Mesenchymal stem cell (in vitro differentiated cells and primary cell): ENCODE results near the gene KCNIP4.

Source experiments
- DNase-seq: peaks from one replicate; pipeline ENCODE4 v3.0.0-alpha.2; 2013
- H2AFZ ChIP-seq: one replicate; pipeline ENCODE4 v1.6.1; 2013; ENCODE audit warnings: low read depth, mild to moderate bottlenecking, control low read depth, inconsistent platforms, low read length, moderate library complexity
- H2AK5ac ChIP-seq: 2 replicates; pipeline ENCODE4 v1.6.1; 2013; ENCODE audit warnings: low read length, moderate library complexity, mild to moderate bottlenecking, inconsistent platforms; ENCODE audit not compliant: severe bottlenecking
- H2BK120ac ChIP-seq: one replicate; pipeline ENCODE4 v1.6.1; 2013; ENCODE audit warnings: low read depth, mild to moderate bottlenecking, inconsistent platforms, low read length, moderate library complexity
- H2BK12ac ChIP-seq, 2 experiments: one replicate each; pipeline ENCODE4 v1.6.1; 2013; ENCODE audit warnings: inconsistent platforms in 2 of 2, low read length in 2 of 2, mild to moderate bottlenecking in 2 of 2, moderate library complexity in 2 of 2, control low read depth in 1 of 2
- H2BK15ac ChIP-seq: one replicate; pipeline ENCODE4 v1.6.1; 2013; ENCODE audit warnings: mild to moderate bottlenecking, low read depth, inconsistent platforms; ENCODE audit not compliant: poor library complexity, severe bottlenecking
- H2BK5ac ChIP-seq: 2 replicates; pipeline ENCODE4 v1.6.1; 2013; ENCODE audit warnings: low read depth, mild to moderate bottlenecking, low read length, control low read depth, inconsistent platforms; ENCODE audit not compliant: poor library complexity, severe bottlenecking
- H3K14ac ChIP-seq, 2 experiments: one replicate each; pipeline ENCODE4 v1.6.1; 2013; ENCODE audit warnings: inconsistent platforms in 2 of 2, low read length in 2 of 2, control low read depth in 1 of 2, mild to moderate bottlenecking in 1 of 2, moderate library complexity in 1 of 2
- H3K18ac ChIP-seq, 2 experiments: one replicate each; pipeline ENCODE4 v1.6.1; 2013; ENCODE audit warnings: inconsistent platforms in 2 of 2, low read length in 2 of 2, control low read depth in 1 of 2, low read depth in 1 of 2, mild to moderate bottlenecking in 1 of 2
- H3K23ac ChIP-seq, 2 experiments: one replicate each; pipeline ENCODE4 v1.6.1; 2013; ENCODE audit warnings: inconsistent platforms in 2 of 2, low read length in 2 of 2, mild to moderate bottlenecking in 2 of 2, moderate library complexity in 2 of 2, control low read depth in 1 of 2
- H3K27ac ChIP-seq: 2 replicates; pipeline ENCODE4 v1.5.1; 2013; ENCODE audit warnings: mild to moderate bottlenecking, moderate library complexity, low read length, control low read depth, inconsistent platforms; ENCODE audit not compliant: poor library complexity, severe bottlenecking
- H3K27me3 ChIP-seq, 2 experiments: 2 replicates each; pipeline versions ENCODE4 v1.6.1 to v1.7.0; 2013; ENCODE audit warnings: low read length in 2 of 2, mild to moderate bottlenecking in 2 of 2, moderate library complexity in 2 of 2, control low read depth in 1 of 2, inconsistent platforms in 1 of 2; ENCODE audit not compliant: control insufficient read depth in 1 of 2, insufficient read depth in 1 of 2
- H3K36me3 ChIP-seq, 2 experiments: 2 replicates each; pipeline versions ENCODE4 v1.6.1 to v1.7.0; 2013; ENCODE audit warnings: low read length in 2 of 2, control low read depth in 1 of 2, inconsistent platforms in 1 of 2, low read depth in 1 of 2, mild to moderate bottlenecking in 1 of 2; ENCODE audit not compliant: insufficient read depth in 2 of 2, control insufficient read depth in 1 of 2
- H3K4ac ChIP-seq, 2 experiments: one replicate each; pipeline ENCODE4 v1.6.1; 2013; ENCODE audit warnings: inconsistent platforms in 2 of 2, low read length in 2 of 2, mild to moderate bottlenecking in 2 of 2, moderate library complexity in 2 of 2, control low read depth in 1 of 2, low read depth in 1 of 2
- H3K4me1 ChIP-seq: 2 replicates; pipeline ENCODE4 v1.6.1; 2013; ENCODE audit warnings: low read depth, low read length, control low read depth; ENCODE audit not compliant: control insufficient read depth, insufficient read depth
- H3K4me2 ChIP-seq: 2 replicates; pipeline ENCODE4 v1.6.1; 2013; ENCODE audit warnings: low read length, mild to moderate bottlenecking, inconsistent platforms; ENCODE audit not compliant: poor library complexity, severe bottlenecking
- H3K4me3 ChIP-seq, 2 experiments: 2 replicates each; pipeline versions ENCODE4 v1.5.1 to v1.7.0; 2013; ENCODE audit warnings: low read length in 2 of 2, mild to moderate bottlenecking in 2 of 2, control low read depth in 1 of 2, low read depth in 1 of 2; ENCODE audit not compliant: insufficient read depth in 1 of 2
- H3K79me1 ChIP-seq: replicated peaks from 2 replicates; pipeline ENCODE4 v1.6.1; 2013; ENCODE audit warnings: mild to moderate bottlenecking, control low read depth, low read length, inconsistent platforms; ENCODE audit not compliant: poor library complexity, severe bottlenecking
- H3K9ac ChIP-seq: 2 replicates; pipeline ENCODE4 v1.7.0; 2013; ENCODE audit warnings: mild to moderate bottlenecking, low read length, moderate library complexity
- H3K9me3 ChIP-seq: 2 replicates; pipeline ENCODE4 v1.7.0; 2013; ENCODE audit warnings: mild to moderate bottlenecking, low read length; ENCODE audit not compliant: control insufficient read depth
- H4K8ac ChIP-seq: one replicate; pipeline ENCODE4 v1.6.1; 2013; ENCODE audit warnings: inconsistent platforms, mild to moderate bottlenecking, low read length, moderate library complexity
- H4K91ac ChIP-seq: one replicate; pipeline ENCODE4 v1.6.1; 2013; ENCODE audit warnings: mild to moderate bottlenecking, low read length, inconsistent platforms
- WGBS: methylation state at CpG from one replicate; pipeline ENCODE4 v1.1.7; 2013; ENCODE audit warnings: mixed read lengths; 5-methylcytosine and 5-hydroxymethylcytosine counted together

Gene KCNIP4

GRCh38 chr4:20778896-20779295 lies 1169.7 kb downstream of the KCNIP4 start:
- no peak overlapping the region for H3K4ac ChIP-seq
- no peak overlapping the region for H4K91ac ChIP-seq
- no peak overlapping the region for H4K8ac ChIP-seq
- no peak overlapping the region for H2AK5ac ChIP-seq
- no peak for DNase-seq
- H3K14ac ChIP-seq, result no peak overlapping the region
- H3K18ac ChIP-seq, result no peak overlapping the region
- no peaks in the 10 kb centered on the region for H3K4me1 ChIP-seq
- no peak overlapping the region for H2BK15ac ChIP-seq
- H3K9me3 ChIP-seq, result peaks cover 13% of the 10 kb centered on the region
- H2BK120ac ChIP-seq, result no peak overlapping the region
- no peak overlapping the region for H3K27ac ChIP-seq
- 84% methylated on average over 1 of the region's 1 CpG for WGBS
- no peak overlapping the region for H3K4me2 ChIP-seq
- H2BK12ac ChIP-seq, result no peak overlapping the region
- no peaks in the 10 kb centered on the region for H3K79me1 ChIP-seq
- no peak overlapping the region for H3K23ac ChIP-seq
- H2BK5ac ChIP-seq, result no peak overlapping the region
- no peaks in the 10 kb centered on the region for H3K36me3 ChIP-seq
- H3K9ac ChIP-seq, result no peak overlapping the region
- H3K27me3 ChIP-seq, result no peaks in the 10 kb centered on the region
- no peak overlapping the region for H2AFZ ChIP-seq
- no peak overlapping the region for H3K4me3 ChIP-seq

GRCh38 chr4:20773144-20773997 lies 1175.2 kb downstream of the KCNIP4 start:
- Histone ChIP-seq H2BK12ac (peak overlapping the region in 1 of 2 experiments; percentile 15), H3K18ac (no peak overlapping the region), H3K9me3 (no peaks in the 10 kb centered on the region), H3K27ac (no peak overlapping the region), H2BK15ac (no peak overlapping the region), H4K91ac (no peak overlapping the region), H3K36me3 (no peaks in the 10 kb centered on the region), H4K8ac (no peak overlapping the region), H2AFZ (no peak overlapping the region), H3K27me3 (peaks cover 3% of the 10 kb centered on the region in 2 experiments), H2AK5ac (no peak overlapping the region), H3K4me3 (no peak overlapping the region), H2BK5ac (no peak overlapping the region), H3K4me1 (no peaks in the 10 kb centered on the region), H3K9ac (peak overlapping the region; percentile 56), H3K23ac (no peak overlapping the region), H3K79me1 (no peaks in the 10 kb centered on the region), H3K14ac (no peak overlapping the region), H3K4ac (no peak overlapping the region), H2BK120ac (no peak overlapping the region), H3K4me2 (peak overlapping the region; percentile 17)
- DNase-seq, result peak; percentile 65
- 42% methylated on average over 12 of the region's 14 CpGs for WGBS

- DNase-seq, result peak; percentile 19
- Histone ChIP-seq H4K91ac (no peak overlapping the region), H2AK5ac (no peak overlapping the region), H2BK5ac (no peak overlapping the region), H2BK15ac (no peak overlapping the region), H3K4me3 (no peak overlapping the region), H2AFZ (no peak overlapping the region), H3K14ac (peak overlapping the region in 1 of 2 experiments; percentile 26), H3K9me3 (no peaks in the 10 kb centered on the region), H3K27ac (no peak overlapping the region), H2BK12ac (no peak overlapping the region), H3K36me3 (no peaks in the 10 kb centered on the region), H3K9ac (no peak overlapping the region), H2BK120ac (no peak overlapping the region), H3K4ac (no peak overlapping the region), H3K27me3 (no peaks in the 10 kb centered on the region), H3K4me1 (peaks cover 2% of the 10 kb centered on the region), H3K23ac (no peak overlapping the region), H3K4me2 (no peak overlapping the region), H3K18ac (no peak overlapping the region), H4K8ac (no peak overlapping the region), H3K79me1 (no peaks in the 10 kb centered on the region)
- WGBS, result 73% methylated on average over 11 of the region's 13 CpGs
Observed at GRCh38 chr4:20764366-20764992, 1184.1 kb downstream of the KCNIP4 start.

- Histone ChIP-seq H2BK120ac (no peak overlapping the region), H3K27ac (no peak overlapping the region), H3K4me3 (no peak overlapping the region), H3K79me1 (no peaks in the 10 kb centered on the region), H2BK5ac (no peak overlapping the region), H2AK5ac (no peak overlapping the region), H3K27me3 (no peaks in the 10 kb centered on the region), H3K14ac (no peak overlapping the region), H3K4ac (no peak overlapping the region), H4K91ac (no peak overlapping the region), H3K36me3 (no peaks in the 10 kb centered on the region), H3K4me1 (peaks cover 2% of the 10 kb centered on the region), H2BK12ac (no peak overlapping the region), H3K4me2 (no peak overlapping the region), H3K23ac (no peak overlapping the region), H3K9me3 (no peaks in the 10 kb centered on the region), H2AFZ (no peak overlapping the region), H2BK15ac (no peak overlapping the region), H4K8ac (no peak overlapping the region), H3K9ac (no peak overlapping the region), H3K18ac (no peak overlapping the region)
- DNase-seq, result no peak
- WGBS, result no CpG with 5 or more reads among the region's 1 CpG
Observed at GRCh38 chr4:20761826-20762225, 1186.7 kb downstream of the KCNIP4 start.
